HFF-Myc (cell line): ENCODE results near the gene KCND2.

Source experiments
- DNase-seq: peaks from one replicate; pipeline ENCODE4 v3.0.0-alpha.2; 2011; ENCODE audit warnings: low read depth; ENCODE audit errors: extremely low read depth
- H3K4me3 ChIP-seq: replicated peaks from 2 replicates; pipeline ENCODE4 v1.5.1; 2011; ENCODE audit warnings: low read depth, mild to moderate bottlenecking, control low read depth, low read length
- TF ChIP-seq, protein P1 (sequence below): IDR thresholded peaks from 2 replicates; pipeline ENCODE4 v1.5.1; 2012; ENCODE audit warnings: mild to moderate bottlenecking, low read depth, low read length, control low read depth; ENCODE audit errors: missing control alignments

KCND2 gene

DNA sequence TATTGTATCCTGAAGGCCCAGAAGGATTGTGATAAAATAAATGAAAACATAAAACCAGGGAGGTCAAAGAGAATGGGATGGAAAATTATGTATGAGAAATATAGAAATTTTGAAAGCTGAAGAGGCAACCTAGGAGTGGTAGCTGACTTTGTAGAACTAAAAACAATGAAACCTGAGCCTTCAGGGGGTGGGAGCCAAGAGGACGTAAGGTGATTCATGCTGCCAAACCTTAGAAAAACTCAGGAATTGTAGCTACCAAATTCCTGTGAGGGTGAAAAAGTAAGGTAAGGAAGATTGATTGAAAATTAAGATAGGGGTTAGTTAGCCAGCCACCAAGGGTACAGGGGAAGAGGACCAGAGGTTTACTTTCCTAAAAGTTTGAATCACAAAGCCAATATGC is 213.2 kb downstream of the KCND2 start:
- DNase-seq, result no peak
- TF ChIP-seq, protein P1, sequence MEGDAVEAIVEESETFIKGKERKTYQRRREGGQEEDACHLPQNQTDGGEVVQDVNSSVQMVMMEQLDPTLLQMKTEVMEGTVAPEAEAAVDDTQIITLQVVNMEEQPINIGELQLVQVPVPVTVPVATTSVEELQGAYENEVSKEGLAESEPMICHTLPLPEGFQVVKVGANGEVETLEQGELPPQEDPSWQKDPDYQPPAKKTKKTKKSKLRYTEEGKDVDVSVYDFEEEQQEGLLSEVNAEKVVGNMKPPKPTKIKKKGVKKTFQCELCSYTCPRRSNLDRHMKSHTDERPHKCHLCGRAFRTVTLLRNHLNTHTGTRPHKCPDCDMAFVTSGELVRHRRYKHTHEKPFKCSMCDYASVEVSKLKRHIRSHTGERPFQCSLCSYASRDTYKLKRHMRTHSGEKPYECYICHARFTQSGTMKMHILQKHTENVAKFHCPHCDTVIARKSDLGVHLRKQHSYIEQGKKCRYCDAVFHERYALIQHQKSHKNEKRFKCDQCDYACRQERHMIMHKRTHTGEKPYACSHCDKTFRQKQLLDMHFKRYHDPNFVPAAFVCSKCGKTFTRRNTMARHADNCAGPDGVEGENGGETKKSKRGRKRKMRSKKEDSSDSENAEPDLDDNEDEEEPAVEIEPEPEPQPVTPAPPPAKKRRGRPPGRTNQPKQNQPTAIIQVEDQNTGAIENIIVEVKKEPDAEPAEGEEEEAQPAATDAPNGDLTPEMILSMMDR, result no peak

DNA sequence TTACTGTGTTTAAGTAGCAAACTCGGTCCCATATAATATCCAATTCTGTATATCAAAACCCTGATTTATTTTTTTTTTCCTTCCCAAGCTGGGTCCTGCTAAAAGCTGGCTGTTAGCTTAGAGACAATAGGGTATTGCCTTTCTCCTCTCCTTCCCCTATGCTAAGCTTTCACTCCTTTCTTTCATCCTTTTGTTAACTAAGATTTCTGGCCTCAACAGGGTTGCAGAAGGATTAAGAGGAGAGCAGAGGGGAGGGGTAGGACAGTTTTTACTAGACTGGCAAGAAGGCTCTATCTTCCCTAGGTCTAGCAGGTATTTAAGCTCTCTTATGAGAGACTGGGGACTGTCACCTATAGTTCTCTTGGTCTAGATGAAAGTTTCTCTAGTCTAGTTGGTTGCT is 229.2 kb downstream of the KCND2 start:
- H3K4me3 ChIP-seq, result no peak overlapping the region
- DNase-seq, result no peak
- TF ChIP-seq, protein P1, result no peak

More for the DNA sequence above, 213.2 kb downstream of the KCND2 start:
- H3K4me3 ChIP-seq, result no peak overlapping the region

DNA sequence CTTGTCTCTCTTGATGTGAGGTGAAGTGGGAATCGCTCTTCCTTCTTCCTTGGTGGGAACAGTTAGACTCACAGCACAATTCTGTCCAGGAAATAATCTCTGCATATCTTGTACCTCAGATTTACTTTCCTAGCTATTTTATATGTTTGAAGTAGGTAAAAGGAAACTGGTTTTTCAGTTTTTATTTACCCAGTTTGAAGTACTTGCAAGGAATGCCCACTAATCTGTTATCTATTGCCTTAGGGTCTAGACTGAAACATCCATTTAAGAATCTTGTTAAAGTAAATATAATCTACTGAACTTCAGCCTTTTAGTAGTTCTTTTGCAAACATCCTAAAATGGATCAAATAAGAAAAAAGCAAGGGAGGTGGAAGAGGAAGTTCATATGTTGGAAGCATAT is 229.8 kb downstream of the KCND2 start:
- DNase-seq, result no peak
- H3K4me3 ChIP-seq, result no peak overlapping the region
- TF ChIP-seq, protein P1, result no peak

DNA sequence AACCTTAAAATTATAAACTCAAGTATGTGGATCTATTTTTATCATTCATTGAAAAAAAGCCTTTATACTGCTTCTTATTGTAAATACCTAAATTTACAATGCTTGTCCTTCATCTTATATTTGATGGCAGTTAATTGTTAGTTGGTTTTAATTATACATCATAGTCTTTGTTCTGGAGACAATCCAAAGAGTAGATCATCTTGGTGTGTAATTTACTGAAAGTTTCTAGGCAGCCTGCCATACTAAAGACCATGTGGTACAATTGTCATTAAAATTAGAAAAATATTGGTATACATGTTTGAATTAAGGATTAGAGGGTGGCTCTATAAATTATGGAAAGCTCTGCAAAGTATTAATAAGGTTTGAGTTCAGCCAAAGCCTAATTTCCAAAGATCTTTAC is 231.4 kb downstream of the KCND2 start:
- H3K4me3 ChIP-seq, result no peak overlapping the region
- TF ChIP-seq, protein P1, result no peak
- no peak for DNase-seq

DNA sequence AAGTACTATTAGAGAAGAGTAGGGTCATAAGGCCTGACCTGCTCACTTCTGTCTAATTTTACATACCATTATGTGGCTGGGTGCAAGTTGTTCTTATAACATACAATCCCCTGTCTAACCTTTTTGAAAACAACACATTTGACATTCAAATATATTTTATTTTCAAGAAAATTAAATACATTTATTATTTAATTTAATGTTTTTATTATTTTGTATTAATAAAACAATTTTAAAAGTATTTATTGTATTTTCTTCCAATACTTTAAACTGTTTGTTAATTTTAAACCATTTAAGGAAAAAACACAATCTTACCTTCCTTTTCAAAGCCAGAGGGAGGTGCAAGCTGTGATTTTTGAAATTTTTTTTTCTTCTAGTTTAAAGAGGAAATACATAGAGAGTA is 232.8 kb downstream of the KCND2 start:
- TF ChIP-seq, protein P1, result no peak
- DNase-seq, result no peak
- H3K4me3 ChIP-seq, result no peak overlapping the region

DNA sequence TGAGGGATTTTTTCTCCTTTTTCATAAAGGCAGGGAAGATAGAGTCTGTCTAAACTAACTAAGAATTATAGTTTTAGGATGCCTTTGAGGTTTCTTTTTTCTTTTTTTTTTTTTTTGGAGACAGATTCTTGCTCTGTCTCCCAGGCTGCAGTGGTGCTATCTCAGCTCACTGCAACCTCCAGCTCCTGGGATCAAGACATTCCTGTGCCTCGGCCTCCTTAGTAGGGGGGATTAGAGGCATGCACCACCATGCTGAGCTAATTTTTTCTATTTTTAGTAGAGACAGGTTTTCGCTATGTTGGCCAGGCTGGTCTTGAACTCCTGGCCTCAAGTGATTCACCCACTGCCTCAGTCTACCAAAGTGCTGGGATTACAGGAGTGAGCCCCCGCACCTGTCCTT is 239.7 kb downstream of the KCND2 start:
- no peak overlapping the region for H3K4me3 ChIP-seq
- TF ChIP-seq, protein P1, result no peak
- no peak for DNase-seq

DNA sequence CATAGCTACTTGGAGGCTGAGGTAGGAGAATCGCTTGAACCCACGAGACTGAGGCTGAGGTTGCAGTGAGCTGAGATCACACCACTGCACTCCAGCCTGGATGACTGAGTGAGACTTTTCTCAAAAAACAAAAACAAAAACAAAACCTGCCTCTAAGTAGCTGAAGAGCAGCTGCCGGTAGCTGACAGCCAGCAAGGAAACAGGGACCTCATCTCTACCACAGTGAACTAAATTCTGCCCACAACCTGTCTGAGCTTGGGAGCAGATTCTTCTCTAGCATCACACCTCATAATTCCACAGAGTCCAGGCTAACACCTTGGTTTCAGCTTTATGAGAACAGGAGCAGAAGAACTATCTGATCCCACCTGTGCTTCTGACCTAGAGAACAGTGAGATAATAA is 246.2 kb downstream of the KCND2 start:
- no peak for DNase-seq
- no peak overlapping the region for H3K4me3 ChIP-seq
- TF ChIP-seq, protein P1, result no peak
